Endothelial cell (in vitro differentiated cells): ENCODE results near the gene SPANXN2. TPM values are rescaled to one million over a fixed set of nuclear protein-coding genes. Genes with fewer than 3 reads are reported as not detected.

Experiments
- DNase-seq: peaks from one replicate; pipeline ENCODE4 v3.0.0; 2021; ENCODE audit warnings: low spot score
- H3K27ac Mint-ChIP-seq: one replicate; pipeline ENCODE4 v1.8.0; 2021; ENCODE audit warnings: mixed read lengths, inconsistent platforms; ENCODE audit not compliant: unreplicated experiment
- H3K27me3 Mint-ChIP-seq: one replicate; pipeline ENCODE4 v1.8.0; 2021; ENCODE audit warnings: mild to moderate bottlenecking, moderate library complexity, mixed read lengths, inconsistent platforms; ENCODE audit not compliant: unreplicated experiment
- H3K36me3 Mint-ChIP-seq: one replicate; pipeline ENCODE4 v1.8.0; 2021; ENCODE audit warnings: mild to moderate bottlenecking, low read depth, mixed read lengths, inconsistent platforms; ENCODE audit not compliant: unreplicated experiment
- H3K4me1 Mint-ChIP-seq: one replicate; pipeline ENCODE4 v1.8.0; 2021; ENCODE audit warnings: mild to moderate bottlenecking, mixed read lengths, inconsistent platforms; ENCODE audit not compliant: unreplicated experiment
- H3K4me3 Mint-ChIP-seq: one replicate; pipeline ENCODE4 v1.8.0; 2021; ENCODE audit warnings: mild to moderate bottlenecking, mixed read lengths, inconsistent platforms; ENCODE audit not compliant: unreplicated experiment
- H3K9me3 Mint-ChIP-seq: one replicate; pipeline ENCODE4 v1.8.0; 2021; ENCODE audit warnings: mixed read lengths, inconsistent platforms; ENCODE audit not compliant: unreplicated experiment
- CTCF ChIP-seq: fragments of 200-600 bp; sonication (generic); IDR thresholded peaks from one replicate; pipeline ENCODE4 v1.5.0; 2021; ENCODE audit warnings: antibody characterized with exemption; ENCODE audit not compliant: unreplicated experiment
- total RNA-seq: library from RNA; stranded (reverse); fragmentation: NEBNext Ultra II Directional; extraction: Animal tissue kit (Norgen Biotek cat#: 25700); gene quantifications from one replicate; pipeline ENCODE4 v1.2.1, GENCODE V29; 2021; ENCODE audit not compliant: unreplicated experiment

The SPANXN2 gene
- total RNA-seq, 1 donor from 2014 or later, result not detected

- H3K4me1 Mint-ChIP-seq, result no peaks in the 10 kb centered on the region
- DNase-seq, result no peak
- H3K36me3 Mint-ChIP-seq, result no peaks in the 10 kb centered on the region
- no peak for TF ChIP-seq CTCF
- H3K27me3 Mint-ChIP-seq, result no peaks in the 10 kb centered on the region
- no peak overlapping the region for H3K27ac Mint-ChIP-seq
- no peak overlapping the region for H3K4me3 Mint-ChIP-seq
- H3K9me3 Mint-ChIP-seq, result no peaks in the 10 kb centered on the region
These were observed 45.6 kb downstream of the SPANXN2 start for GRCh38 chrX:143674926-143675325.

GRCh38 chrX:143669395-143669794, 51.2 kb downstream of the SPANXN2 start:
- H3K4me3 Mint-ChIP-seq, result no peak overlapping the region
- TF ChIP-seq CTCF, result no peak
- no peak for DNase-seq
- H3K27ac Mint-ChIP-seq, result no peak overlapping the region
- no peaks in the 10 kb centered on the region for H3K9me3 Mint-ChIP-seq
- H3K4me1 Mint-ChIP-seq, result no peaks in the 10 kb centered on the region
- no peaks in the 10 kb centered on the region for H3K36me3 Mint-ChIP-seq
- no peaks in the 10 kb centered on the region for H3K27me3 Mint-ChIP-seq

- H3K27me3 Mint-ChIP-seq, result no peaks in the 10 kb centered on the region
- H3K27ac Mint-ChIP-seq, result no peak overlapping the region
- H3K4me1 Mint-ChIP-seq, result no peaks in the 10 kb centered on the region
- peak; percentile 80 for TF ChIP-seq CTCF
- H3K4me3 Mint-ChIP-seq, result no peak overlapping the region
- DNase-seq, result peak; percentile 2
- no peaks in the 10 kb centered on the region for H3K36me3 Mint-ChIP-seq
- H3K9me3 Mint-ChIP-seq, result no peaks in the 10 kb centered on the region
These were observed 56.2 kb downstream of the SPANXN2 start for GRCh38 chrX:143664302-143664701.

- Mint-ChIP-seq H3K36me3 (no peaks in the 10 kb centered on the region), H3K9me3 (no peaks in the 10 kb centered on the region), H3K4me1 (no peaks in the 10 kb centered on the region), H3K27me3 (no peaks in the 10 kb centered on the region), H3K27ac (no peak overlapping the region), H3K4me3 (no peak overlapping the region)
- TF ChIP-seq CTCF, result no peak
- DNase-seq, result no peak
These were observed 56.8 kb downstream of the SPANXN2 start for GRCh38 chrX:143663755-143664154.

Other genes starting within 250 kb of the SPANXN2 start
- gene SPANXN3, start 203.3 kb downstream of the SPANXN2 start, total RNA-seq, result not detected
- 7.3 TPM for gene SLITRK4, start 84.7 kb downstream of the SPANXN2 start, total RNA-seq
- gene UBE2NL, start 163.3 kb upstream of the SPANXN2 start, total RNA-seq, result not detected